Occipital lobe (tissue), 2 donors: ENCODE data around the gene INHBA. TPM values are rescaled to one million over a fixed set of nuclear protein-coding genes. Genes with fewer than 3 reads are reported as not detected.

Experiments
- DNase-seq: peaks from one replicate; lab custom pipeline; 2025; lab: John Stamatoyannopoulos, UW
- total RNA-seq: library from RNA; depleted of rRNA; stranded (reverse); fragments of >200 nt; gene quantifications from one replicate; pipeline ENCODE4 v1.2.3, GENCODE V29; 2014

INHBA gene
- 33.1 TPM for total RNA-seq

GRCh38 chr7:41702635-41703371, at the start of gene INHBA:
Gene INHBA, minus strand, starts transcription at chr7:41703090. Its CDS starts 2,716 bp downstream, at chr7:41700374.
- DNase-seq, result no peak

- no peak for DNase-seq
These were observed 49.7 kb upstream of the INHBA start for GRCh38 chr7:41752615-41753014.

- DNase-seq, result no peak
These were observed 48.0 kb upstream of the INHBA start for GRCh38 chr7:41750661-41751540.

- DNase-seq, result no peak
These were observed 45.1 kb upstream of the INHBA start for GRCh38 chr7:41747961-41748360.

- DNase-seq, result no peak
These were observed 42.6 kb upstream of the INHBA start for GRCh38 chr7:41745451-41745850.

GRCh38 chr7:41744161-41744560, 41.3 kb upstream of the INHBA start:
- no peak for DNase-seq

- DNase-seq, result no peak
These were observed 39.6 kb upstream of the INHBA start for GRCh38 chr7:41742401-41743020.

GRCh38 chr7:41738806-41739205, 35.9 kb upstream of the INHBA start:
- peak; percentile 1 for DNase-seq

- DNase-seq, result no peak
These were observed 35.4 kb upstream of the INHBA start for GRCh38 chr7:41738336-41738735.

- no peak for DNase-seq
These were observed 32.3 kb upstream of the INHBA start for GRCh38 chr7:41735206-41735605.

- no peak for DNase-seq
These were observed 30.0 kb upstream of the INHBA start for GRCh38 chr7:41732843-41733306.

GRCh38 chr7:41732436-41732785, 29.5 kb upstream of the INHBA start:
- no peak for DNase-seq

- no peak for DNase-seq
These were observed 28.9 kb upstream of the INHBA start for GRCh38 chr7:41731493-41732435.

- no peak for DNase-seq
These were observed 27.8 kb upstream of the INHBA start for GRCh38 chr7:41730668-41731067.

GRCh38 chr7:41730161-41730560, 27.3 kb upstream of the INHBA start:
- DNase-seq, result no peak

GRCh38 chr7:41729059-41729458, 26.2 kb upstream of the INHBA start:
- no peak for DNase-seq

GRCh38 chr7:41725013-41725412, 22.1 kb upstream of the INHBA start:
- DNase-seq, result no peak

GRCh38 chr7:41720886-41721285, 18.0 kb upstream of the INHBA start:
- no peak for DNase-seq

- no peak for DNase-seq
These were observed 17.2 kb upstream of the INHBA start for GRCh38 chr7:41720046-41720445.

GRCh38 chr7:41716691-41717090, 13.8 kb upstream of the INHBA start:
- no peak for DNase-seq

GRCh38 chr7:41715000-41715399, 12.1 kb upstream of the INHBA start:
- no peak for DNase-seq
